WTC11 (cell line): Measurements from ENCODE around the gene ZNF512B. TPM values are rescaled to one million over a fixed set of nuclear protein-coding genes. Genes with fewer than 3 reads are reported as not detected.
A peak's percentile ranks its signal among the peaks of the same experiment; 100 is the strongest.

ENCODE experiments used
- ATAC-seq: fragments of 200-7000 bp; cut with Tn5 transposase; 2 replicates; pipeline ENCODE4 v1.10.0; 2021; ENCODE audit warnings: mild to moderate bottlenecking, moderate library complexity
- CTCF ChIA-PET: fragments of 300-600 bp; sonication (Branson Sonifier 250); formaldehyde crosslinking; loops from one replicate; lab custom pipeline; 2021; ENCODE audit warnings: antibody characterized with exemption; lab: Charles Lee
- POLR2A ChIA-PET: fragments of 350-600 bp; sonication (Branson Sonifier 250); formaldehyde crosslinking; loops from one replicate; lab custom pipeline; 2021; ENCODE audit warnings: antibody characterized with exemption; lab: Charles Lee
- DNase-seq: peaks from one replicate; pipeline ENCODE4 v3.0.0; 2021; ENCODE audit warnings: low spot score
- H3K27ac Mint-ChIP-seq: 2 replicates; pipeline ENCODE4 v1.8.0; 2021; ENCODE audit warnings: mixed read lengths
- H3K27me3 Mint-ChIP-seq: 2 replicates; pipeline ENCODE4 v1.8.0; 2021; ENCODE audit warnings: low read depth, mild to moderate bottlenecking, moderate library complexity, mixed read lengths
- H3K36me3 Mint-ChIP-seq: 2 replicates; pipeline ENCODE4 v1.8.0; 2021; ENCODE audit warnings: mixed read lengths
- H3K4me1 Mint-ChIP-seq: 2 replicates; pipeline ENCODE4 v1.8.0; 2022; ENCODE audit warnings: mixed read lengths
- H3K4me3 Mint-ChIP-seq: 2 replicates; pipeline ENCODE4 v1.8.0; 2021; ENCODE audit warnings: mild to moderate bottlenecking, moderate library complexity, mixed read lengths
- H3K9me3 Mint-ChIP-seq: 2 replicates; pipeline ENCODE4 v1.8.0; 2021; ENCODE audit warnings: mixed read lengths
- ARID4B ChIP-seq: sonication (generic); formaldehyde crosslinking; IDR thresholded peaks from 2 replicates; pipeline ENCODE4 v1.8.0; 2023; ENCODE audit warnings: missing genetic modification reagents, mild to moderate bottlenecking, borderline replicate concordance
- ELF4 ChIP-seq: sonication (generic); formaldehyde crosslinking; IDR thresholded peaks from 2 replicates; pipeline ENCODE4 v1.8.1; 2022; ENCODE audit warnings: low read depth, mild to moderate bottlenecking, moderate library complexity, missing genetic modification reagents
- GABPB1 ChIP-seq: sonication (generic); formaldehyde crosslinking; IDR thresholded peaks from 2 replicates; pipeline ENCODE4 v1.8.1; 2023; ENCODE audit warnings: mild to moderate bottlenecking, missing genetic modification reagents
- HMGA2 ChIP-seq: fragments of 250-450 bp; sonication (Bioruptor Pico); IDR thresholded peaks from 2 replicates; pipeline ENCODE4 v1.4.0; 2021; ENCODE audit warnings: mild to moderate bottlenecking, moderate library complexity
- JAZF1 ChIP-seq: fragments of 250-450 bp; sonication (Bioruptor Pico); IDR thresholded peaks from 2 replicates; pipeline ENCODE4 v1.9.0; 2021; ENCODE audit warnings: moderate library complexity, mild to moderate bottlenecking, inconsistent platforms
- JUN ChIP-seq: sonication (generic); formaldehyde crosslinking; IDR thresholded peaks from 2 replicates; pipeline ENCODE4 v1.8.0; 2023; ENCODE audit warnings: mild to moderate bottlenecking, missing genetic modification reagents
- KAT7 ChIP-seq: sonication (generic); formaldehyde crosslinking; IDR thresholded peaks from 2 replicates; pipeline ENCODE4 v1.8.1; 2023; ENCODE audit warnings: missing genetic modification reagents, mild to moderate bottlenecking, borderline replicate concordance
- MAX ChIP-seq: sonication (generic); formaldehyde crosslinking; IDR thresholded peaks from 2 replicates; pipeline ENCODE4 v1.8.0; 2022; ENCODE audit warnings: mild to moderate bottlenecking, missing genetic modification reagents
- MLX ChIP-seq: sonication (generic); formaldehyde crosslinking; IDR thresholded peaks from 2 replicates; pipeline ENCODE4 v1.8.1; 2023; ENCODE audit warnings: mild to moderate bottlenecking, missing genetic modification reagents, moderate library complexity
- OVOL2 ChIP-seq: fragments of 250-450 bp; sonication (Bioruptor Pico); IDR thresholded peaks from 2 replicates; pipeline ENCODE4 v1.9.0; 2021; ENCODE audit warnings: mild to moderate bottlenecking, borderline replicate concordance
- RELA ChIP-seq: sonication (generic); formaldehyde crosslinking; IDR thresholded peaks from 2 replicates; pipeline ENCODE4 v1.8.1; 2022; ENCODE audit warnings: missing genetic modification reagents, mild to moderate bottlenecking, borderline replicate concordance
- STAT6 ChIP-seq: sonication (generic); formaldehyde crosslinking; conservative IDR thresholded peaks from 2 replicates; pipeline ENCODE4 v1.8.1; 2023; ENCODE audit warnings: mild to moderate bottlenecking, low read depth, missing genetic modification reagents, moderate library complexity
- USF2 ChIP-seq: sonication (generic); formaldehyde crosslinking; IDR thresholded peaks from 2 replicates; pipeline ENCODE4 v1.8.1; 2023; ENCODE audit warnings: mild to moderate bottlenecking, missing genetic modification reagents, moderate library complexity
- ZBTB21 ChIP-seq: sonication (generic); formaldehyde crosslinking; IDR thresholded peaks from 2 replicates; pipeline ENCODE4 v1.8.1; 2023; ENCODE audit warnings: mild to moderate bottlenecking, missing genetic modification reagents, borderline replicate concordance
- ZNF121 ChIP-seq: sonication (generic); formaldehyde crosslinking; IDR thresholded peaks from 2 replicates; pipeline ENCODE4 v1.8.0; 2023; ENCODE audit warnings: missing genetic modification reagents
- ZNF416 ChIP-seq: fragments of 250-450 bp; sonication (Bioruptor Pico); IDR thresholded peaks from 2 replicates; pipeline ENCODE4 v1.9.0; 2021; ENCODE audit warnings: mild to moderate bottlenecking, inconsistent platforms
- ZNF532 ChIP-seq: fragments of 250-450 bp; sonication (Bioruptor Pico); IDR thresholded peaks from 2 replicates; pipeline ENCODE4 v1.9.0; 2021; ENCODE audit warnings: mild to moderate bottlenecking, borderline replicate concordance
- ZSCAN18 ChIP-seq: fragments of 250-450 bp; sonication (Bioruptor Pico); IDR thresholded peaks from 2 replicates; pipeline ENCODE4 v2.1.2; 2022; ENCODE audit warnings: mild to moderate bottlenecking, moderate library complexity
- total RNA-seq: library from RNA; stranded (reverse); gene quantifications from 3 replicates; pipeline ENCODE4 v1.2.3, GENCODE V29; 2021

ZNF512B gene
- total RNA-seq, 1 experiment from 2014 or later, result 23.3 TPM

- no peak for TF ChIP-seq STAT6 (CRISPR knock-in tag)
These were observed 43.4 kb downstream of the ZNF512B start (continued) for GRCh38 chr20:63926298-63926697.

GRCh38 chr20:63924241-63924640, 45.5 kb downstream of the ZNF512B start:
- DNase-seq, result no peak
- TF ChIP-seq GABPB1 (CRISPR knock-in tag) (no peak), ARID4B (CRISPR knock-in tag) (no peak), ZSCAN18 (CRISPR knock-in tag) (no peak), JAZF1 (CRISPR knock-in tag) (no peak), HMGA2 (CRISPR knock-in tag) (no peak), ELF4 (CRISPR knock-in tag) (no peak), ZNF532 (no peak), ZNF121 (CRISPR knock-in tag) (no peak), USF2 (CRISPR knock-in tag) (no peak), ZNF416 (no peak), MAX (CRISPR knock-in tag) (no peak), OVOL2 (CRISPR knock-in tag) (no peak), KAT7 (CRISPR knock-in tag) (no peak), MLX (no peak), ZBTB21 (CRISPR knock-in tag) (no peak), RELA (no peak), JUN (CRISPR knock-in tag) (no peak)
- TF ChIP-seq, all 79 proteins: peak for 0
- ChIA-PET POLR2A (no interaction called here), CTCF (interaction anchor here (0.6 to 1.0 kb wide), 2 partner anchors 50 to 149 kb away, joined by 3 to 6 read pairs; no protein-coding TSS in a partner anchor)
- Mint-ChIP-seq H3K27me3 (no peaks in the 10 kb centered on the region), H3K9me3 (no peaks in the 10 kb centered on the region), H3K36me3 (peaks cover 14% of the 10 kb centered on the region), H3K4me1 (no peaks in the 10 kb centered on the region), H3K27ac (0 out of 2 replicates have a peak overlapping the region, but pooled peaks have one; percentile 38), H3K4me3 (no peak overlapping the region)
- no peak for ATAC-seq
